K562 (cell line): ENCODE results near the gene BCORL1.

Experiments used
- BACH1 ChIP-seq: fragments of 200-800 bp; sonication (Bioruptor generic); IDR thresholded peaks from 2 replicates; pipeline ENCODE4 v1.6.1; 2016; ENCODE audit warnings: missing genetic modification characterization, missing compliant biosample characterization
- CREB5 ChIP-seq: fragments of 250-450 bp; sonication (Bioruptor Pico); IDR thresholded peaks from 2 replicates; pipeline ENCODE4 v1.5.0; 2020; ENCODE audit warnings: mild to moderate bottlenecking
- DPF2 ChIP-seq: fragments of 450-650 bp; IDR thresholded peaks from 2 replicates; pipeline ENCODE4 v1.6.1; 2016
- EZH2 ChIP-seq: IDR thresholded peaks from 2 replicates; pipeline ENCODE4 v1.6.1; 2012; ENCODE audit warnings: low read depth, mild to moderate bottlenecking, inconsistent platforms, low read length, borderline replicate concordance
- JUN ChIP-seq, 2 experiments: sonication (generic) in 1 of 2; formaldehyde crosslinking in 1 of 2; IDR thresholded peaks; 2 replicates each; pipeline versions ENCODE4 v1.6.1 to v1.8.0; 2012 to 2022; ENCODE audit warnings: borderline replicate concordance in 2 of 2, mild to moderate bottlenecking in 2 of 2, improper control_type of control experiment in 1 of 2, low read depth in 1 of 2, low read length in 1 of 2, missing genetic modification reagents in 1 of 2
- MAX ChIP-seq: sonication (generic); formaldehyde crosslinking; IDR thresholded peaks from 2 replicates; pipeline ENCODE4 v1.9.0; 2022; ENCODE audit warnings: mild to moderate bottlenecking, missing genetic modification reagents
- MLLT1 ChIP-seq, 2 experiments: fragments of 450-650 bp; IDR thresholded peaks; 2 replicates each; pipeline ENCODE4 v1.6.1; 2016
- NRF1 ChIP-seq, 2 experiments: fragments of 450-650 bp; IDR thresholded peaks in 1 of 2; conservative IDR thresholded peaks in 1 of 2; 2 replicates each; pipeline ENCODE4 v1.6.1; 2014; ENCODE audit warnings: mild to moderate bottlenecking in 2 of 2
- RBM22 ChIP-seq: fragments of 200-400 bp; formaldehyde crosslinking; IDR thresholded peaks from 2 replicates; pipeline ENCODE4 v1.6.1; 2018; ENCODE audit warnings: low read length, low read depth; ENCODE audit not compliant: poor library complexity, severe bottlenecking
- SREBF1 ChIP-seq: fragments of 150-350 bp; IDR thresholded peaks from 2 replicates; pipeline ENCODE4 v1.6.1; 2014; ENCODE audit warnings: antibody characterized with exemption, low read depth, low read length, borderline replicate concordance
- ZBTB43 ChIP-seq: sonication (generic); formaldehyde crosslinking; IDR thresholded peaks from 2 replicates; pipeline ENCODE4 v1.8.0; 2023; ENCODE audit warnings: mild to moderate bottlenecking, missing genetic modification reagents
- ZNF121 ChIP-seq: sonication (generic); formaldehyde crosslinking; conservative IDR thresholded peaks from 2 replicates; pipeline ENCODE4 v1.8.0; 2022; ENCODE audit warnings: missing genetic modification reagents
- ZNF217 ChIP-seq: sonication (generic); formaldehyde crosslinking; IDR thresholded peaks from 2 replicates; pipeline ENCODE4 v1.8.0; 2022; ENCODE audit warnings: mild to moderate bottlenecking, missing genetic modification reagents
- ZNF232 ChIP-seq: sonication (generic); formaldehyde crosslinking; IDR thresholded peaks from 2 replicates; pipeline ENCODE4 v1.8.0; 2022; ENCODE audit warnings: mild to moderate bottlenecking, missing genetic modification reagents

- TF ChIP-seq MLLT1 (IDR thresholded peaks at IDR 0.05) (no peak), ZBTB43 (CRISPR knock-in tag) (no peak), NRF1 (conservative IDR thresholded peaks at IDR 0.05 in 1 of 2, IDR thresholded peaks at IDR 0.05 in 1 of 2) (no peak), JUN (IDR thresholded peaks at IDR 0.05; ENCODE audit: borderline replicate concordance, low read depth, low read length) (no peak), JUN (CRISPR knock-in tag; IDR thresholded peaks at IDR 0.05; ENCODE audit: borderline replicate concordance) (no peak), ZNF121 (CRISPR knock-in tag) (no peak), EZH2 (no peak), BACH1 (no peak), RBM22 (no peak), SREBF1 (no peak), CREB5 (CRISPR knock-in tag) (no peak), DPF2 (no peak), MAX (no peak), ZNF232 (no peak), ZNF217 (CRISPR knock-in tag) (no peak)
Measured at GRCh38 chrX:130034178-130034577, 51.7 kb downstream of the BCORL1 start.
